H1 (cell line): ENCODE results near the gene CDR2L. TPM values are rescaled to one million over a fixed set of nuclear protein-coding genes. Genes with fewer than 3 reads are reported as not detected.

Experiments used
- CBX5 ChIP-seq: fragments of 300-800, 300-1000 bp; sonication (generic); IDR thresholded peaks from 2 replicates; pipeline ENCODE4 v1.7.1; 2016; ENCODE audit warnings: antibody characterized with exemption, low read length, low read depth
- CREB1 ChIP-seq: IDR thresholded peaks from 2 replicates; pipeline ENCODE4 v1.6.1; 2012; ENCODE audit warnings: inconsistent platforms
- RFX5 ChIP-seq: IDR thresholded peaks from 2 replicates; pipeline ENCODE4 v1.6.1; 2011; ENCODE audit warnings: low read depth, low read length, improper control_type of control experiment, borderline replicate concordance
- SIN3A ChIP-seq, 2 experiments: IDR thresholded peaks in 1 of 2; conservative IDR thresholded peaks in 1 of 2; 2 replicates each; pipeline ENCODE4 v1.6.1; 2011 to 2012; ENCODE audit warnings: low read length in 2 of 2, improper control_type of control experiment in 1 of 2, low read depth in 1 of 2, mild to moderate bottlenecking in 1 of 2
- SIX5 ChIP-seq: IDR thresholded peaks from 2 replicates; pipeline ENCODE4 v1.6.1; 2011; ENCODE audit warnings: mild to moderate bottlenecking, low read depth, low read length
- polyA plus RNA-seq, 7 experiments: library from polyadenylated mRNA; depleted of rRNA in 3 of 7; stranded (reverse) in 5 of 7; unstranded in 2 of 7; fragments of >200 nt in 5 of 7; fragments of 200-250 nt in 2 of 7; gene quantifications; 1 replicate in 5 of 7; 2 replicates in 1 of 7; 4 replicates in 1 of 7; pipeline versions ENCODE4 v1.2.1 to v1.2.3, GENCODE V29; 2011 to 2013; ENCODE audit warnings: missing spikeins in 2 of 7, mixed read lengths in 2 of 7
- total RNA-seq: library from RNA; stranded (reverse); fragmentation: NEBNext Ultra II Directional; extraction: Animal tissue kit (Norgen Biotek cat#: 25700); gene quantifications from 2 replicates; pipeline ENCODE4 v1.2.1, GENCODE V29; 2021
- TF ChIP-seq, protein P1 (sequence below): fragments of 300-600 bp; sonication (generic); IDR thresholded peaks from 2 replicates; pipeline ENCODE4 v1.7.1; 2012; ENCODE audit warnings: low read length, moderate library complexity, mild to moderate bottlenecking, inconsistent platforms; ENCODE audit not compliant: insufficient replicate concordance
- TF ChIP-seq, protein P2 (sequence below): IDR thresholded peaks from 2 replicates; pipeline ENCODE4 v1.6.1; 2012; ENCODE audit warnings: inconsistent platforms
- TF ChIP-seq, protein P3 (sequence below): IDR thresholded peaks from 2 replicates; pipeline ENCODE4 v1.6.1; 2012; ENCODE audit warnings: inconsistent platforms

CDR2L gene
- total and polyA plus RNA-seq, 2 of the 8 experiments (the other 6 are each of a cell fraction or from before 2014, with no cell fraction given), result 20.4 to 38.1 TPM

DNA sequence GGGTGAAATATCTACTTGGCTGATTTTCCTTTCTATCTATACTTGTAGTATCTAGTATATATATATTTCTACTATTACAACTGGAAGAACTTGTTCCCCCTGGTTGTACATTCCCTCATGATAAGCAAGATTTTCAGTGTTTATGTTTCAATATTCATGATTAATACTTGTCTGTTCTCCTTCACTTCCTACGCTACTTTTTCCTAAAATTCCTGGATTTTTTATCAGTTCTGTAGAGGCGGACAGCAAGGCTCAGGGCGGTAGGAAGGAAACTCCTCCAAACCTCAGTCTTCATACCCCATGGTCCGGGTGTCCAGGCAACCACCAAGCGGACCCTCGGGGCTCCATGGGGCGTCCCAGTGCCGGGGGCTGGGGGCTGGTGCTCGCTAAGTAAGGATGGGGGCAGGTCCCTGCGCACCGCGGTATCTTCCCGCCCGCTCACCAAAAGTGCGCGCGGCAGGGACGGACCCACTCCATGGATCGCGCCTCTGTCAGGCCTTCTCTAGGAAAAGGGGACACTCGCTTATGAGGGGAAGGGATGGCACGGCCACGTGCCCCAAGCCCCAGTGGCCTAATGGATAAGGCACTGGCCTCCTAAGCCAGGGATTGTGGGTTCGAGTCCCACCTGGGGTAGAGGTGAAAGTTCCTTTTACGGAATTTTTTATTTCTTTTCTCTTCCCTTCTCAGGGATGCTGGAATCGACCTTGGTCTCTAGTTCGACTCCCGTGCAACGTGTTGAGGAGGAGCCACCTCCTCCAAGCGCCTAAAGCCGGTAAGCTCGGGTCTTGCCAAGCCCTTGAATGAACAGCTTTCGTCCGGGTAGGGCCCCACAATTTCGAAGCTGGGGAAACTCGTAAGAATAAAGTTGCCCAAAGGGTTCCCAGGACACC, 46.2 kb downstream of the CDR2L start (continued):
- TF ChIP-seq, protein P1, sequence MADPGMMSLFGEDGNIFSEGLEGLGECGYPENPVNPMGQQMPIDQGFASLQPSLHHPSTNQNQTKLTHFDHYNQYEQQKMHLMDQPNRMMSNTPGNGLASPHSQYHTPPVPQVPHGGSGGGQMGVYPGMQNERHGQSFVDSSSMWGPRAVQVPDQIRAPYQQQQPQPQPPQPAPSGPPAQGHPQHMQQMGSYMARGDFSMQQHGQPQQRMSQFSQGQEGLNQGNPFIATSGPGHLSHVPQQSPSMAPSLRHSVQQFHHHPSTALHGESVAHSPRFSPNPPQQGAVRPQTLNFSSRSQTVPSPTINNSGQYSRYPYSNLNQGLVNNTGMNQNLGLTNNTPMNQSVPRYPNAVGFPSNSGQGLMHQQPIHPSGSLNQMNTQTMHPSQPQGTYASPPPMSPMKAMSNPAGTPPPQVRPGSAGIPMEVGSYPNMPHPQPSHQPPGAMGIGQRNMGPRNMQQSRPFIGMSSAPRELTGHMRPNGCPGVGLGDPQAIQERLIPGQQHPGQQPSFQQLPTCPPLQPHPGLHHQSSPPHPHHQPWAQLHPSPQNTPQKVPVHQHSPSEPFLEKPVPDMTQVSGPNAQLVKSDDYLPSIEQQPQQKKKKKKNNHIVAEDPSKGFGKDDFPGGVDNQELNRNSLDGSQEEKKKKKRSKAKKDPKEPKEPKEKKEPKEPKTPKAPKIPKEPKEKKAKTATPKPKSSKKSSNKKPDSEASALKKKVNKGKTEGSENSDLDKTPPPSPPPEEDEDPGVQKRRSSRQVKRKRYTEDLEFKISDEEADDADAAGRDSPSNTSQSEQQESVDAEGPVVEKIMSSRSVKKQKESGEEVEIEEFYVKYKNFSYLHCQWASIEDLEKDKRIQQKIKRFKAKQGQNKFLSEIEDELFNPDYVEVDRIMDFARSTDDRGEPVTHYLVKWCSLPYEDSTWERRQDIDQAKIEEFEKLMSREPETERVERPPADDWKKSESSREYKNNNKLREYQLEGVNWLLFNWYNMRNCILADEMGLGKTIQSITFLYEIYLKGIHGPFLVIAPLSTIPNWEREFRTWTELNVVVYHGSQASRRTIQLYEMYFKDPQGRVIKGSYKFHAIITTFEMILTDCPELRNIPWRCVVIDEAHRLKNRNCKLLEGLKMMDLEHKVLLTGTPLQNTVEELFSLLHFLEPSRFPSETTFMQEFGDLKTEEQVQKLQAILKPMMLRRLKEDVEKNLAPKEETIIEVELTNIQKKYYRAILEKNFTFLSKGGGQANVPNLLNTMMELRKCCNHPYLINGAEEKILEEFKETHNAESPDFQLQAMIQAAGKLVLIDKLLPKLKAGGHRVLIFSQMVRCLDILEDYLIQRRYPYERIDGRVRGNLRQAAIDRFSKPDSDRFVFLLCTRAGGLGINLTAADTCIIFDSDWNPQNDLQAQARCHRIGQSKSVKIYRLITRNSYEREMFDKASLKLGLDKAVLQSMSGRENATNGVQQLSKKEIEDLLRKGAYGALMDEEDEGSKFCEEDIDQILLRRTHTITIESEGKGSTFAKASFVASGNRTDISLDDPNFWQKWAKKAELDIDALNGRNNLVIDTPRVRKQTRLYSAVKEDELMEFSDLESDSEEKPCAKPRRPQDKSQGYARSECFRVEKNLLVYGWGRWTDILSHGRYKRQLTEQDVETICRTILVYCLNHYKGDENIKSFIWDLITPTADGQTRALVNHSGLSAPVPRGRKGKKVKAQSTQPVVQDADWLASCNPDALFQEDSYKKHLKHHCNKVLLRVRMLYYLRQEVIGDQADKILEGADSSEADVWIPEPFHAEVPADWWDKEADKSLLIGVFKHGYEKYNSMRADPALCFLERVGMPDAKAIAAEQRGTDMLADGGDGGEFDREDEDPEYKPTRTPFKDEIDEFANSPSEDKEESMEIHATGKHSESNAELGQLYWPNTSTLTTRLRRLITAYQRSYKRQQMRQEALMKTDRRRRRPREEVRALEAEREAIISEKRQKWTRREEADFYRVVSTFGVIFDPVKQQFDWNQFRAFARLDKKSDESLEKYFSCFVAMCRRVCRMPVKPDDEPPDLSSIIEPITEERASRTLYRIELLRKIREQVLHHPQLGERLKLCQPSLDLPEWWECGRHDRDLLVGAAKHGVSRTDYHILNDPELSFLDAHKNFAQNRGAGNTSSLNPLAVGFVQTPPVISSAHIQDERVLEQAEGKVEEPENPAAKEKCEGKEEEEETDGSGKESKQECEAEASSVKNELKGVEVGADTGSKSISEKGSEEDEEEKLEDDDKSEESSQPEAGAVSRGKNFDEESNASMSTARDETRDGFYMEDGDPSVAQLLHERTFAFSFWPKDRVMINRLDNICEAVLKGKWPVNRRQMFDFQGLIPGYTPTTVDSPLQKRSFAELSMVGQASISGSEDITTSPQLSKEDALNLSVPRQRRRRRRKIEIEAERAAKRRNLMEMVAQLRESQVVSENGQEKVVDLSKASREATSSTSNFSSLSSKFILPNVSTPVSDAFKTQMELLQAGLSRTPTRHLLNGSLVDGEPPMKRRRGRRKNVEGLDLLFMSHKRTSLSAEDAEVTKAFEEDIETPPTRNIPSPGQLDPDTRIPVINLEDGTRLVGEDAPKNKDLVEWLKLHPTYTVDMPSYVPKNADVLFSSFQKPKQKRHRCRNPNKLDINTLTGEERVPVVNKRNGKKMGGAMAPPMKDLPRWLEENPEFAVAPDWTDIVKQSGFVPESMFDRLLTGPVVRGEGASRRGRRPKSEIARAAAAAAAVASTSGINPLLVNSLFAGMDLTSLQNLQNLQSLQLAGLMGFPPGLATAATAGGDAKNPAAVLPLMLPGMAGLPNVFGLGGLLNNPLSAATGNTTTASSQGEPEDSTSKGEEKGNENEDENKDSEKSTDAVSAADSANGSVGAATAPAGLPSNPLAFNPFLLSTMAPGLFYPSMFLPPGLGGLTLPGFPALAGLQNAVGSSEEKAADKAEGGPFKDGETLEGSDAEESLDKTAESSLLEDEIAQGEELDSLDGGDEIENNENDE, result no peak
- TF ChIP-seq RFX5, result no peak
- TF ChIP-seq, protein P2, sequence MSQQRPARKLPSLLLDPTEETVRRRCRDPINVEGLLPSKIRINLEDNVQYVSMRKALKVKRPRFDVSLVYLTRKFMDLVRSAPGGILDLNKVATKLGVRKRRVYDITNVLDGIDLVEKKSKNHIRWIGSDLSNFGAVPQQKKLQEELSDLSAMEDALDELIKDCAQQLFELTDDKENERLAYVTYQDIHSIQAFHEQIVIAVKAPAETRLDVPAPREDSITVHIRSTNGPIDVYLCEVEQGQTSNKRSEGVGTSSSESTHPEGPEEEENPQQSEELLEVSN, result peak; percentile 59
- TF ChIP-seq SIN3A (conservative IDR thresholded peaks at IDR 0.05 in 1 of 2, IDR thresholded peaks at IDR 0.05 in 1 of 2; ENCODE audit: low read depth in 1 of 2, low read length in 2 of 2), result peak in 1 of 2 experiments; percentile 59; a peak in 1 of 4 replicates
- no peak for TF ChIP-seq CBX5
- TF ChIP-seq, protein P3, sequence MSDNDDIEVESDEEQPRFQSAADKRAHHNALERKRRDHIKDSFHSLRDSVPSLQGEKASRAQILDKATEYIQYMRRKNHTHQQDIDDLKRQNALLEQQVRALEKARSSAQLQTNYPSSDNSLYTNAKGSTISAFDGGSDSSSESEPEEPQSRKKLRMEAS, result peak; percentile 95
- no peak for TF ChIP-seq SIX5
- peak; percentile 56 for TF ChIP-seq CREB1
